GM18502 (cell line): Measurements from ENCODE around the gene B4GALNT4.
"Not testable (repeated sequence)": the region's sequence is repeated elsewhere in the genome, so short reads cannot be mapped to it uniquely, and the experiment has no call there.

Experiments used
- ATAC-seq: cut with Tn5 transposase; IDR thresholded peaks from one replicate; pipeline ENCODE4 v1.9.1; 2021; ENCODE audit warnings: mild to moderate bottlenecking; ENCODE audit not compliant: unreplicated experiment, poor library complexity

Gene B4GALNT4

GRCh38 chr11:404551-405264 lies 35.4 kb downstream of the B4GALNT4 start:
- ATAC-seq: no peak

DNA sequence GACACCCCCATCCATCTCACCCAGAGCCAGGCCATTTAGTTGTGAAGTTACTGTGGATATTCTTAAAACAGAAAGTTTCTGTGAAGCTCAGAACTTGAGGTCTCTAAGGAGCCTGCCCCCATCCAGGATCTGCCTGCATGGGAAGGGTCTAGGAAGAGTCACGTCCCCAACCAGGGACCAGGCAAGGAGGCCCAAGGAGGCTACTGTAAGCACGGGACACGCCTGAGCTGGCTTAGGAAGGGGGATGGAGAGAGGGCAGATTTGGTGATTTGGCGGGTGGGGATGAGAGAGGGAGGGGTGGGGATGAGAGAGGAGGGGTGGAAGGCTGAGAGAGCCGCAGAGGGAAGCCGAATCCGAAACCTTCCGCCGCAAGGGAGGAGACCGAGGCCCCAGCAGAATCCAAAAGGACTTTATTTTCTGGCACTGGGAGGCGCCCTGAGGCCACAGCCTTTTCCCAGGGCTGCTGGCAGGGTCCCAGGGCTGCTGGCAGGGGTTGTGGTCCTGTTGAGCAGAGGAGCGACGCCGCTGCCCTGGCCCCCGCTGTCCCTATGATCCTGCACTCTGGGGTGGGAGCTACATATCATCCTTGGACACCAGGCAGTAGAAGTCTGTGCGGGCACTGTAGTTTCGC lies 36.1 kb downstream of the B4GALNT4 start:
- no peak for ATAC-seq

DNA sequence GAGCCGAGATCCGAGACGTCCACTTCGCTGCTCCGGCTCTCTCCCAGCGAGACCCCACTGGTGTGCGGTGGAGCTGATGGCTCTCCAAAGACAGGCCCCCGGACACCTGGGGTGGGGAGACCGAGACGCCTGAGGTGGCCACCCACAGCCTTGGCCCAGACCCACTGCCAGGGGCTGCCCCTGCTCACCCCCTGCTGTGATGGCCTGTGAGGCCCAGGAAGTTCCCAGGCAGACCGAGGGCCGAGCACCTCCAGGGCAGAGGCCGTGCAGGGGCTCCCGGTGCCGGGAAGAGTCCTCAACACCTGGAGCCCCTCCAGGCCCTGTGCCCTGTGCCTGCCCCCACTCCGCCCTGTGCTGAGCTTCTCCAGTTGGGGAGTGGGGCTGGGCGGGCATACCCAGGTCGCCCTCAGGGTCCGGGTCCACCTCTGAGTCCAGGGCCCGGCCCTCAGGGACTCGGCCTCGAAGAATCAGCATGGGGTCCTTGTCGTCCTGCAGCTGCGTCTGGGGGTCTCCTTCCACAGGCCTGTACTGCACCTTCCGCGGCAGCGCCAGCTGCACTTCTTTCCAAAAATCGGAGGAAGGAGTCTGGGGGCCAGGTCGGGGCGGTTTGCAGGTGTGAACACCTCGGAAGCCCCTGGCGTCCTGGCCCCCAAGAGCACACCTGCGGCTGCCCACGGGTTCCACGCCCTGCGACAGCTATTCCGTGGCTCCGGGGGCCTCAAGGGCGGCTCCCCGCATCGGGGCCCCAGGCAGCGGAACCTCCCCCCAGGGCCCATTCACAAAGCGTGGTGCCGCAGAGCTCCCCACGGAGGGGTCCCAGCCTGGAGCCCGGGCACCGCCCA lies 36.9 kb downstream of the B4GALNT4 start:
- no peak for ATAC-seq

- peak; percentile 74 for ATAC-seq
Observed at GRCh38 chr11:406796-407650, 37.7 kb downstream of the B4GALNT4 start.

- ATAC-seq: no peak
Observed at GRCh38 chr11:407651-408123, 38.4 kb downstream of the B4GALNT4 start.

GRCh38 chr11:408154-409007 lies 39.1 kb downstream of the B4GALNT4 start:
- no peak for ATAC-seq

DNA sequence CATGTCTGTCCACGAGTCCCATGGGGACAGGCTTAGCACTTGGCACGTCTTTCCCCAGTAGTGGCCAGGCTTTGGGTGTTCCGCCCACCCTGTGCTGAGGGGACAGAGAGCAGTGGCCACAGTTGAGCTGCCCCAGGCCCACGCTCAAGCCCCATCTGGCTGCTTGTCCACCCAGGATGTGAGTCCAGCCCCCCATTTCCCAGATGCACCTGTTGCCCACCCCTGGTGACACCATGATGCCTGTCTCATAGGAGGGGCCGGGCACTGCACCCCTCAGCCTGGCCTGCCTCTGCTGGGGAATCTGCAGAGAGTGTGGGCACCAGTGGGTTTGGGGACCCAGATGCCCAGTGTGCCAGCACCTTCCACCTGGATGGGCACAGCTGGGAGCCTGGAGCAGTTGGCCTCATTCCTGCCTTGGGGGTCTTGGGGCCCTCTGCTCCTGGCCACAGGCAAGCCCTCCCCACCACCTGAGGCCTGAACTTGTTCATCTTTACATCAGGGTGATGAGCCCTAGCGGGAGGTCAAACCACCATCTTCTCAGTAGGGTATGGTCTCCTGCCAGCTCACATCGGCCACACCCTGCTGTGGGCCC lies 39.8 kb downstream of the B4GALNT4 start:
- no peak for ATAC-seq

DNA sequence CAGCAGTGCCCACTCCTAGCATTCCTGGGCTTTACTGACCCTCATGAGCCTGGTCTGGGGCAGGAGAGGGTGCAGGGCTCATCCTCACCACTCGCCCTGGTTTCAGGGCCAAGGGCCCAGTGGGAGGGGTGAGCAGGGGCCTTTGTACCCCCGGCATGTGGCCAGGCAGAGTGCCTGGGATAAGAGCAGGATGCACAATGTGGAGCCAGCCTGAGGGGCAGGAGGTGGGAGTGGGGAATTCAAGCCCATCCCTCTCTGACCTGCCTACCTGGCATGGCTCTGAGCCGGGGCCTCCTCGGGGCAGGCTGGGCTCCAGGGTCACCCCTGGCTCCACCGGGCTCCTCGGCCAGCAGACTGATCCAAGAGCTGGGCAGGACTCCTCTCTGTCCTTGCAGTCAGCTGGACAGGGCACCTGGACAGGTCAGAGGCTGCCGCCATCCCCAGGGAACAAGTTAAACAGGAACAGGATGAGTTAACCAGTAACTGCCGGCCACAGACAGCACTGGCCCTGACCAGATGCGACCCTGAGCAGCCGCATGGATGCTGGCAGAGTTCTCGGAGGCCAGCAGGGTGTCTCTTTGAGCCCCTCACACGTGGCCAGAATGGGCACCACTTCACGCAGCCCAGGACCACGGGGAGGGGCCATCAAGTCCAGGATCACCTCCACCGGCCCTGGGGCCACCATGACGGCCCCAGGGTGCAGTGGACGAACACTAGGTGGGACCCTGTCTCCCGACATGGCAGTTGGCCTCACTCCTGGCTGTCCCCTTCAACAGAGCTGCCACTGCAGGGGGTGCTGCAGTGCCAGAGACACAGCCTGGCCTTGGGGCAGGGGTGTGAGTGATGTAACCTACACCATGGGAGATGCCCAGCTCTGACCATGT lies 40.5 kb downstream of the B4GALNT4 start:
- ATAC-seq: no peak

DNA sequence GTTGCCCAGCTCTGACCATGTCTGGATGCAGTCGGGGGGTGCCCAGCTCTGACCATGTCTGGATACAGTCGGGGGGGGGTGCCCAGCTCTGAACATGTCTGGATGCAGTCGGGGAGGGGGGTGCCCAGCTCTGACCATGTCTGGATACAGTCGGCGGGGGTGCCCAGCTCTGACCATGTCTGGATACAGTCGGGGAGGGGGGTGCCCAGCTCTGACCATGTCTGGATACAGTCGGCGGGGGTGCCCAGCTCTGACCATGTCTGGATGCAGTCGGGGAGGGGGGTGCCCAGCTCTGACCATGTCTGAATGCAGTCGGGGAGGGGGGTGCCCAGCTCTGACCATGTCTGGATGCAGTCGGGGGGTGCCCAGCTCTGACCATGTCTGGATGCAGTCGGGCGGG lies 41.4 kb downstream of the B4GALNT4 start:
- ATAC-seq: not testable (repeated sequence)

- not testable (repeated sequence) for ATAC-seq
Observed at GRCh38 chr11:411520-411919, 42.2 kb downstream of the B4GALNT4 start.

GRCh38 chr11:412641-413119 lies 43.4 kb downstream of the B4GALNT4 start:
- no peak for ATAC-seq

GRCh38 chr11:413120-414081 lies 44.1 kb downstream of the B4GALNT4 start:
- ATAC-seq: no peak

GRCh38 chr11:414318-414857 lies 45.1 kb downstream of the B4GALNT4 start:
- no peak for ATAC-seq

GRCh38 chr11:415640-416041 lies 46.3 kb downstream of the B4GALNT4 start:
- ATAC-seq: no peak

- no peak for ATAC-seq
Observed at GRCh38 chr11:416051-416756, 46.9 kb downstream of the B4GALNT4 start.
